ENCODE data around the gene IFNA7. TPM values are rescaled to one million over a fixed set of nuclear protein-coding genes. Genes with fewer than 3 reads are reported as not detected.
"Not testable (repeated sequence)": the region's sequence is repeated elsewhere in the genome, so short reads cannot be mapped to it uniquely, and the experiment has no call there.

Gene IFNA7
- not detected for total RNA-seq

GRCh38 chr9:21202105-21202504 is at the start of gene IFNA7:
Gene IFNA7 (minus strand): TSS chr9:21202205. CDS start chr9:21202165, 40 bp downstream.
- DNase-seq (ENCODE audit: low spot score): not testable (repeated sequence)

GRCh38 chr9:21251638-21252037 is 49.6 kb upstream of the IFNA7 start:
- DNase-seq (ENCODE audit: low spot score): no peak

- no peak for DNase-seq (ENCODE audit: low spot score)
Measured at GRCh38 chr9:21251190-21251589, 49.2 kb upstream of the IFNA7 start.

- no peak for DNase-seq (ENCODE audit: low spot score)
Measured at GRCh38 chr9:21244836-21245235, 42.8 kb upstream of the IFNA7 start.

GRCh38 chr9:21239911-21240310 is 37.9 kb upstream of the IFNA7 start, which contains the start of gene IFNA14:
Gene IFNA14 (minus strand): TSS chr9:21240005. CDS start chr9:21239935, 70 bp downstream.
- no peak for DNase-seq (ENCODE audit: low spot score)

- DNase-seq (ENCODE audit: low spot score): not testable (repeated sequence)
Measured at GRCh38 chr9:21236360-21236714, 34.3 kb upstream of the IFNA7 start.

- DNase-seq (ENCODE audit: low spot score): peak; percentile 41
Measured at GRCh38 chr9:21235468-21236359, 33.7 kb upstream of the IFNA7 start.

GRCh38 chr9:21234153-21234687 is 32.2 kb upstream of the IFNA7 start:
- DNase-seq (ENCODE audit: low spot score): no peak

GRCh38 chr9:21233258-21233657 is 31.3 kb upstream of the IFNA7 start:
- DNase-seq (ENCODE audit: low spot score): no peak

- DNase-seq (ENCODE audit: low spot score): no peak
Measured at GRCh38 chr9:21228122-21228521, 26.1 kb upstream of the IFNA7 start, which contains the start of gene IFNA17. Gene IFNA17 (minus strand): TSS chr9:21228222. CDS start chr9:21228173, 49 bp downstream.

- not testable (repeated sequence) for DNase-seq (ENCODE audit: low spot score)
Measured at GRCh38 chr9:21217211-21217610, 15.2 kb upstream of the IFNA7 start, which contains the start of gene IFNA16. Gene IFNA16 (minus strand): TSS chr9:21217311. CDS start chr9:21217305, 6 bp downstream.

GRCh38 chr9:21213411-21214326 is 11.7 kb upstream of the IFNA7 start:
- DNase-seq (ENCODE audit: low spot score): not testable (repeated sequence)

- DNase-seq (ENCODE audit: low spot score): not testable (repeated sequence)
Measured at GRCh38 chr9:21212160-21212559, 10.2 kb upstream of the IFNA7 start.

- not testable (repeated sequence) for DNase-seq (ENCODE audit: low spot score)
Measured at GRCh38 chr9:21210782-21211181, 8.8 kb upstream of the IFNA7 start.

GRCh38 chr9:21210311-21210710 is 8.3 kb upstream of the IFNA7 start:
- no peak for DNase-seq (ENCODE audit: low spot score)

GRCh38 chr9:21207043-21207442 is 5.0 kb upstream of the IFNA7 start, which contains the start of gene IFNA10:
Gene IFNA10 (minus strand): TSS chr9:21207143. CDS start chr9:21207097, 46 bp downstream.
- not testable (repeated sequence) for DNase-seq (ENCODE audit: low spot score)

GRCh38 chr9:21205204-21205603 is 3.2 kb upstream of the IFNA7 start:
- no peak for DNase-seq (ENCODE audit: low spot score)

GRCh38 chr9:21194867-21195776 is 6.9 kb downstream of the IFNA7 start:
- DNase-seq (ENCODE audit: low spot score): peak; percentile 28

- DNase-seq (ENCODE audit: low spot score): not testable (repeated sequence)
Measured at GRCh38 chr9:21187487-21187886, 14.5 kb downstream of the IFNA7 start, which contains the start of gene IFNA4. Gene IFNA4 (minus strand): TSS chr9:21187587. CDS start chr9:21187531, 56 bp downstream.
